ENCODE results near the gene TRPC4AP. TPM values are rescaled to one million over a fixed set of nuclear protein-coding genes. Genes with fewer than 3 reads are reported as not detected.

TRPC4AP gene
- total RNA-seq, 1 experiment from 2014 or later: 48.6 TPM

- Histone ChIP-seq H3K4me3 (replicated peaks in 1 of 2; ENCODE audit: low read depth in 1 of 2, low read length in 2 of 2) (no peak overlapping the region), H3K27ac (ENCODE audit: low read depth, low read length) (no peak overlapping the region), H3K9me2 (ENCODE audit: insufficient read depth) (no peaks in the 10 kb centered on the region), H3K4me2 (ENCODE audit: low read length) (no peak overlapping the region), H2AFZ (ENCODE audit: low read depth, low read length, poor library complexity, severe bottlenecking) (no peak overlapping the region), H3K27me3 (ENCODE audit: insufficient read depth, low read length) (no peaks in the 10 kb centered on the region), H4K20me1 (ENCODE audit: insufficient read depth) (no peaks in the 10 kb centered on the region), H3K79me2 (ENCODE audit: insufficient read depth, low read length) (peaks cover 94% of the 10 kb centered on the region), H3K4me1 (ENCODE audit: control insufficient read depth in 1 of 2, insufficient read depth in 2 of 2, low read length in 2 of 2) (peaks cover 5 to 9% of the 10 kb centered on the region in 2 experiments; a peak in 3 of 4 replicates), H3K36me3 (ENCODE audit: control insufficient read depth in 1 of 2, insufficient read depth in 2 of 2, low read length in 2 of 2) (no peaks in the 10 kb centered on the region), H3K9me3 (ENCODE audit: control insufficient read depth in 1 of 2, insufficient read depth in 1 of 2, low read depth in 1 of 2, low read length in 2 of 2) (no peaks in the 10 kb centered on the region), H3K9ac (ENCODE audit: low read length) (no peak overlapping the region)
- DNase-seq (ENCODE audit: low read depth, low spot score) (no peak), ATAC-seq (no peak)
- BruUV-seq (replicated peaks): no TSS peak
- ChIA-PET RAD21 (ENCODE audit: low non-redundant PET in 1 of 2, low total read pairs in 2 of 2, uncharacterized antibody in 2 of 2, unreplicated experiment in 2 of 2) (no interaction called here), CTCF (interaction anchor here (1.2 to 2.4 kb wide), 2 partner anchors 9 kb away, joined by 3 to 10 read pairs; no protein-coding TSS in a partner anchor), POLR2A (no interaction called here)
- TF ChIP-seq SIN3A (IDR thresholded peaks at IDR 0.05; ENCODE audit: low read depth): no peak
- no peak for TF ChIP-seq CEBPB (IDR thresholded peaks at IDR 0.05; ENCODE audit: low read depth)
- TF ChIP-seq ZNF274 (IDR thresholded peaks at IDR 0.05; ENCODE audit: low read depth, low read length): no peak
- no peak for TF ChIP-seq EZH2 (IDR thresholded peaks at IDR 0.05)
- TF ChIP-seq, protein P1, sequence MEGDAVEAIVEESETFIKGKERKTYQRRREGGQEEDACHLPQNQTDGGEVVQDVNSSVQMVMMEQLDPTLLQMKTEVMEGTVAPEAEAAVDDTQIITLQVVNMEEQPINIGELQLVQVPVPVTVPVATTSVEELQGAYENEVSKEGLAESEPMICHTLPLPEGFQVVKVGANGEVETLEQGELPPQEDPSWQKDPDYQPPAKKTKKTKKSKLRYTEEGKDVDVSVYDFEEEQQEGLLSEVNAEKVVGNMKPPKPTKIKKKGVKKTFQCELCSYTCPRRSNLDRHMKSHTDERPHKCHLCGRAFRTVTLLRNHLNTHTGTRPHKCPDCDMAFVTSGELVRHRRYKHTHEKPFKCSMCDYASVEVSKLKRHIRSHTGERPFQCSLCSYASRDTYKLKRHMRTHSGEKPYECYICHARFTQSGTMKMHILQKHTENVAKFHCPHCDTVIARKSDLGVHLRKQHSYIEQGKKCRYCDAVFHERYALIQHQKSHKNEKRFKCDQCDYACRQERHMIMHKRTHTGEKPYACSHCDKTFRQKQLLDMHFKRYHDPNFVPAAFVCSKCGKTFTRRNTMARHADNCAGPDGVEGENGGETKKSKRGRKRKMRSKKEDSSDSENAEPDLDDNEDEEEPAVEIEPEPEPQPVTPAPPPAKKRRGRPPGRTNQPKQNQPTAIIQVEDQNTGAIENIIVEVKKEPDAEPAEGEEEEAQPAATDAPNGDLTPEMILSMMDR (IDR thresholded peaks at IDR 0.05 in 2 of 3, conservative IDR thresholded peaks at IDR 0.05 in 1 of 3; ENCODE audit: borderline replicate concordance in 1 of 3, insufficient read depth in 1 of 3, low read depth in 2 of 3, low read length in 2 of 3): no peak
- no peak for TF ChIP-seq CBX3 (IDR thresholded peaks at IDR 0.05; ENCODE audit: low read depth)
- intact Hi-C loops (cut with micrococcal nuclease): loop anchor here (5.0 kb wide), 1 partner anchor 215 kb away; the partner anchor contains the start of gene GGT7
These were observed 5.3 kb downstream of the TRPC4AP start for GRCh38 chr20:35087355-35087754.

- intact Hi-C loops (cut with micrococcal nuclease): loop anchor here (5.0 kb wide), 1 partner anchor 213 kb away; the partner anchor contains the start of gene GGT7
- no peak for ATAC-seq
- Histone ChIP-seq H4K20me1 (ENCODE audit: insufficient read depth) (no peaks in the 10 kb centered on the region), H3K36me3 (ENCODE audit: control insufficient read depth in 1 of 2, insufficient read depth in 2 of 2, low read length in 2 of 2) (no peaks in the 10 kb centered on the region), H3K4me1 (ENCODE audit: control insufficient read depth in 1 of 2, insufficient read depth in 2 of 2, low read length in 2 of 2) (no peaks in the 10 kb centered on the region; a peak in 1 of 4 replicates), H3K27ac (ENCODE audit: low read depth, low read length) (no peak overlapping the region), H3K27me3 (ENCODE audit: insufficient read depth, low read length) (no peaks in the 10 kb centered on the region), H3K9me2 (ENCODE audit: insufficient read depth) (no peaks in the 10 kb centered on the region), H3K79me2 (ENCODE audit: insufficient read depth, low read length) (peaks cover 94% of the 10 kb centered on the region), H3K9ac (ENCODE audit: low read length) (no peak overlapping the region), H3K4me3 (replicated peaks in 1 of 2; ENCODE audit: low read depth in 1 of 2, low read length in 2 of 2) (no peak overlapping the region), H2AFZ (ENCODE audit: low read depth, low read length, poor library complexity, severe bottlenecking) (no peak overlapping the region), H3K9me3 (ENCODE audit: control insufficient read depth in 1 of 2, insufficient read depth in 1 of 2, low read depth in 1 of 2, low read length in 2 of 2) (no peaks in the 10 kb centered on the region), H3K4me2 (ENCODE audit: low read length) (no peak overlapping the region)
- TF ChIP-seq POLR2A (IDR thresholded peaks at IDR 0.05; ENCODE audit: borderline replicate concordance, extremely low read depth, insufficient read depth, insufficient read length) (no peak), EGR1 (IDR thresholded peaks at IDR 0.05; ENCODE audit: low read depth) (no peak), EZH2phosphoT487 (IDR thresholded peaks at IDR 0.05; ENCODE audit: borderline replicate concordance) (no peak), YY1 (IDR thresholded peaks at IDR 0.05; ENCODE audit: extremely low read depth, insufficient replicate concordance, low read depth, low read length) (no peak), ELF1 (IDR thresholded peaks at IDR 0.05; ENCODE audit: borderline replicate concordance, low read depth) (no peak)
- TF ChIP-seq, protein P2, sequence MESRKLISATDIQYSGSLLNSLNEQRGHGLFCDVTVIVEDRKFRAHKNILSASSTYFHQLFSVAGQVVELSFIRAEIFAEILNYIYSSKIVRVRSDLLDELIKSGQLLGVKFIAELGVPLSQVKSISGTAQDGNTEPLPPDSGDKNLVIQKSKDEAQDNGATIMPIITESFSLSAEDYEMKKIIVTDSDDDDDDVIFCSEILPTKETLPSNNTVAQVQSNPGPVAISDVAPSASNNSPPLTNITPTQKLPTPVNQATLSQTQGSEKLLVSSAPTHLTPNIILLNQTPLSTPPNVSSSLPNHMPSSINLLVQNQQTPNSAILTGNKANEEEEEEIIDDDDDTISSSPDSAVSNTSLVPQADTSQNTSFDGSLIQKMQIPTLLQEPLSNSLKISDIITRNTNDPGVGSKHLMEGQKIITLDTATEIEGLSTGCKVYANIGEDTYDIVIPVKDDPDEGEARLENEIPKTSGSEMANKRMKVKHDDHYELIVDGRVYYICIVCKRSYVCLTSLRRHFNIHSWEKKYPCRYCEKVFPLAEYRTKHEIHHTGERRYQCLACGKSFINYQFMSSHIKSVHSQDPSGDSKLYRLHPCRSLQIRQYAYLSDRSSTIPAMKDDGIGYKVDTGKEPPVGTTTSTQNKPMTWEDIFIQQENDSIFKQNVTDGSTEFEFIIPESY (IDR thresholded peaks at IDR 0.05; ENCODE audit: extremely low read depth, insufficient replicate concordance, low read length): no peak
- ChIA-PET CTCF (interaction anchor here (2.4 kb wide), 1 partner anchor 10 kb away, joined by 10 read pairs; no protein-coding TSS in a partner anchor), RAD21 (ENCODE audit: low non-redundant PET in 1 of 2, low total read pairs in 2 of 2, uncharacterized antibody in 2 of 2, unreplicated experiment in 2 of 2) (no interaction called here), POLR2A (no interaction called here)
- no TSS peak for BruUV-seq (replicated peaks)
- no peak for DNase-seq (ENCODE audit: low read depth, low spot score)
These were observed 7.0 kb downstream of the TRPC4AP start for GRCh38 chr20:35085477-35086225.
